HG03558 (cell line): Measurements from ENCODE around the gene FGG.

Source experiments
- ATAC-seq: cut with Tn5 transposase; IDR thresholded peaks from one replicate; pipeline ENCODE4 v1.9.1; 2021; ENCODE audit warnings: moderate number of reproducible peaks; ENCODE audit not compliant: unreplicated experiment; ENCODE audit errors: extremely low read depth

Gene FGG

DNA sequence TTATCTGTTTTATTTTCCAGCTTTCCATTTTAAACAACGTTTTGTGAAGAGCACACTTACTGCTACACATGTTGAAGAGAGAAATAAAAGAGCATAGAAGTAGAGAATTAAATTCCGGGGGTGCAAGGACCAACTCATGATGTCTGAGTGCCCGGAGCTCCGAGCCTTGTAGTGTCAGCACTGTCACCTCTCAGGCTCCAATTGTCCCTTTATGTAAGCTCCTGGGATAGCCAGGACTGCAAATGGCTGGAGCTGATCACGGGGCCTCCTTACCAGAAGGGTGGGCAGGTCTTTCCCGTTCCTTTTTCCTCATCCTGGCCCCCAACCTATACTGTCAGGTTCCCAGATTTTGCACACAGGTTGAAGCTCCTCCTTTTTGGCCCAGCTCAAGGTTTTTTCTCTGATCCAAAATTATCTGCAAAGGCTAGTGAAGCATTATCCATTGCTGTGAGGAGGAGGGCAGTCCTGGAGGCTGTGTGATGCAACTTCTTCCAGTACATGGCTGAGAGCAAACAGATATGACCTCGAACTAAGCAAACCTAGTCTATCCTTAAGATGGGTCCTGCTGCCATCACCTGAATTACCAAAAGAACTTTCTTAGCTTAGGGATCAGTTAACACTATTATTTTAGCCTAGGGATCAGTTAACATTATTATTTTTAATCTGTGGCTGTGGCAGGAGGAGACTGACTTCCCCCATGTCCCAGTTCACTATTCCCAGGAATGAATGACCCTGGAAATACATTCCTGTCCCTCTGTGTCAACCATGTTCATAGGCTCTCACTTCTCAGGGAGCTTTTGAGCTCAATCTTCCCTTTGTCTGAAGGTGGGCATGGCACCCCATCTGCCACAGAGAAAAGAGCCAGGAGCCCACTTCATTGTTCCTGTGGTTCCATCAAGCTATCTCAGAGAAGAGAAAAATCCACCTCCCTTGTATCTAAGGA lies at the start of gene FGG:
TSS of gene FGG (minus strand) at position 185 of the 943 bp plus-strand sequence. CDS start at position 138, 47 bp downstream.
- ATAC-seq = no peak

- ATAC-seq = no peak
These were observed 47.6 kb upstream of the FGG start for GRCh38 chr4:154660052-154660451.

GRCh38 chr4:154658680-154659405 lies 46.4 kb upstream of the FGG start:
- ATAC-seq = no peak

- no peak for ATAC-seq
These were observed 31.0 kb upstream of the FGG start for GRCh38 chr4:154643493-154643892.

DNA sequence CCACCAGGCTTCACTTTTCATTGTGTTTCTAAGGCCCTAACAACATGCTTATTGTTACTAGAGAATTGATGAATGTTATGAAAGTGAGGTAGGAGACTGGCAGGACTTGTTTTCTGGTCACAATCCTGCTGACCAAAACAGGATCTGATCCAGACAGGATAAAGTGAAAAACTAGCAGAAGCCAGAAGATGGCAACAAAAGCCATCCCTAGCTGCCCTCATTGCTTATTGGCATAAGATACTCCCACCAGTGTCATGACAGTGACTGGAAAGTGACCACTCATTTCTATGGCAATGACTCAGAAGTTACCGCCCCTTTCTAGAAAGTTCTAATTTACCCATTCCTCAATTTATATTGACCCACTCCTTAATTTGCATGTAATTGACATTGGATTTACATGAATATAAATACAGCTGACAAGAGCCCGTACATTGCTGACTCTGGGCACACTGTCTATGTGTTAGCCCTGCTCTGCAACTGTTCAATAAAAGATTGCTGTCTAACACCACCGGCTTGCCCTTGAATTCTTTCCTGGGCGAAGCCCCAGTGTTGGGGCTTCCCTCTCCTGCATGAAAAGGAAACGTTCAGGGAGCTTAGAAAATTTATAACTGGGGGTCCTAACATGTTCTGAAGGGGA lies 30.0 kb upstream of the FGG start:
- ATAC-seq = no peak

DNA sequence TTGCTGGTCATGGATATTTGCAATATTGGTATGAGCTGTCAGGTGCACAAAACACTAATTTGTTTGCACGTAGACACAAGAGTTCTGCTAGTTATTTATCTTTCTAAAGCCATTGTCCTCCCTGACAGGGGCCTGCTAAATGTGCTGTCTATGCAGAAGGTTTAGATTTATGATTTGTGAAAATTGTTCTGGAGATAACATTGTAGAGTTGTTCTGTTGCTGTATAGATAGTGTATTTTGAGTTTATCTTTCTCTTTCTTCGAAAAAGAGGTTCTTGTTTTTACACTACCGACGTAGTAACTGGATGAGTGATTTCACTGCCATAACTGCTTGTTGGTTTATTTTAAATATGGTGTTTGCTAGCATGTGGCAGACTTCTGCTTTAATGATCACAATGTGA lies 28.5 kb upstream of the FGG start:
- ATAC-seq = no peak

- ATAC-seq = no peak
These were observed 21.6 kb upstream of the FGG start for GRCh38 chr4:154634058-154634457.

DNA sequence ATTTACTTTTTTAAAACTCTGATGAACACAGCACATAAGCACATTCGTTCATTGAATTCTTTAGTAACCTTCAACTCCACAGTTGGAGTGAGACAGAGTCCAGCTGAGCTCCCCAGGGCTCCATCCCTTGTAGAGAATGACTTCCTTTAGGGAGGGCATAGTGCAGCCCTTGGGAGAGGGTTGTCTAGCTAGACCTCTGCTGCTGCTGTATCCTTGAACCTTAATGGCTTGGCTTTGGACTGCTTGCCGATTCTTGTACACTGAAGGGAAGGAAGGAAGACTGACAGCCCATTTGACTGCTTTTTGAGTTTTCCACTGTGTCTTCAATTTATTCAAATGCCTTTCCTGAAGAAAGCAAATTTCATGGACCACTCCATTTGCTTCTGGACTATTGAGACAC lies 19.4 kb upstream of the FGG start:
- no peak for ATAC-seq

DNA sequence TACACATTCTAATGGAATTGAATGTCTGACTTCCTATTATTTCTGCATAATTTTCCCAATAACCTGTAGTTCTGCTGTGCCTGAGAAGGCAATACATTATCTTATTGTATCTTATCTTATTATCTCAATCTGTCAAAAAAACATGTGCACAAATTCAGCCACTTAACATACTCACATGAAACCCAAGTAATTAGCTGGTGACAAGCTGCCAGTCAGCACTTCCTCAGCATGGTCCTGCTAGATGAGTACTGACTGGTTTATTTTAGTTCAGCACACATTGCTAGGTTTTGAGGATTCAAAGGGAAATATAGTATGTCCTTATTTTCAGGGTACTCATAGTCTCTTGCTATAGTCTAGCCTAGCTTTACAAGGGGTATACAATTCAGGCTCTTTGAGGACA lies 17.9 kb upstream of the FGG start:
- ATAC-seq = no peak

DNA sequence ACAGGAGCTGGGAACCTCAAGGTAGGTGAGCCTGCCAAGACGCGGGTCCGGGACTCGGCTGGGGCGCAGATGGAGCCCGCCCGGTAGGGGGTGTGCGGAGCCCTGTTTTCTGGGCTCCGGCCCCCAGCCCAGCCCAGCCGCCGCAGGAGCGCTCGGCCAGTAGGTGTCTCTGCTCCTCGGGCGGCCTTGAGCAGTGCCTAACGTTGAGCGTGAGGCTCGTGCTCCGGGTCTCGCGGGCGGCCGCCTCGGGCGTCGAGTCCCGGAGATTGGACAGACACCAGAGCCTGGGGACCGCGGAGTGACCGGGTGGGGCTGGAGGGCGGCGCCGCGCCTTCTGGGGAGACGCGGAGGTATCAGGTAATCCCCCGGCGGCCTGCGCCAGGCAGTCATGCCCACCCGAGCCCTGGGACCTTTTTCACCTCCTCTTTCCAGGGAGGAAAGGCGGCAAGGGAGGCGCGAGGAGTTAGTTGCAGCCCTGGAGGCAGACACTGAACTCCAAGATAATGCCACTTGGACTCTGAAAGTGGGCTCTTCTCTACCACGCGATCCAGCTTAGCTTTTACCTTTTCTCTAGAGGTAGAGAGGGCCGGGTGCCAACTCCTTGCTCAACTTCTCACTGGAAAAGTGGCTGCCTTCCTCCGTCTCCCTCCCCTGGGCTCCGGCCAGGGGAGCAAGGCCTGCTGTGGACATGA lies 14.5 kb upstream of the FGG start:
- peak; percentile 78 for ATAC-seq

GRCh38 chr4:154625971-154626370 lies 13.5 kb upstream of the FGG start:
- ATAC-seq = no peak

DNA sequence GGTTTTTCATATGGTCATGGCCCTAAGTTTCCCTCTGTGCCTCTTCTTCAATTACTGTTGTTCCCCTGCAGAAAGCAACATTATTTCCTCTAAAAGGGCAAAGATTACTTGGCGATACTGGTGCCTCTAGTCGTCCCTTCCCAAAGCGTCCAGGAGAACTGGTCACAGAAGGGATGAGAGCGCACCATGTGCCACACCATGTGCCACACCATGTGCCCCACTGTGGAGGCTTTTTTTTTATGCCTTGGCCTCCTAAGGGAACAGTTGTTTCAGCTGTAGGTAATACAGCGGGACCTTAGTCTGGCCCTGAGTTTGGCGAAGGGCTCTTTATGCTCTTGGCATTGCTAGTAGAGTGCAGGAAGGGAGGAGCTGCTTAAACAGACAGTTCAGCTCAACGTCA lies 11.5 kb upstream of the FGG start:
- no peak for ATAC-seq

DNA sequence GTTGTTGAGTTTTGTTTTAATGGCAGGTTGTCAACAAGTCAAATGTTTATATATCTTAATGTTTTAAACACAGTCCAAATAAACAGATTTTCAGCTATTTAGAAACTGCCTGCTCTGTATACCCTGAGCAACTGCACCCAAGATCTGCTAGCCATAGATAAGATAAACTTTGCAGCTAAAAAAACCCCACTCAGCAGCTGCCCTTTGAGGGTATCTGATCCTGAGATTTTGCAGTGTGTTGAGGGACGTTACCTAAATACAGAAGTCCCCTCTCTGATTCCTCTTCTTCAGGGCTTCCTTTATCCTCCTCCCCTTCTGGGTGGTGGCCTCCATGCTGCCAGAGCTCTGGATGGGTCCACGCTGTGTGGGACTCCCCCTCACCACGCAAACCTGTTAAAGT lies 11.0 kb upstream of the FGG start:
- no peak for ATAC-seq

DNA sequence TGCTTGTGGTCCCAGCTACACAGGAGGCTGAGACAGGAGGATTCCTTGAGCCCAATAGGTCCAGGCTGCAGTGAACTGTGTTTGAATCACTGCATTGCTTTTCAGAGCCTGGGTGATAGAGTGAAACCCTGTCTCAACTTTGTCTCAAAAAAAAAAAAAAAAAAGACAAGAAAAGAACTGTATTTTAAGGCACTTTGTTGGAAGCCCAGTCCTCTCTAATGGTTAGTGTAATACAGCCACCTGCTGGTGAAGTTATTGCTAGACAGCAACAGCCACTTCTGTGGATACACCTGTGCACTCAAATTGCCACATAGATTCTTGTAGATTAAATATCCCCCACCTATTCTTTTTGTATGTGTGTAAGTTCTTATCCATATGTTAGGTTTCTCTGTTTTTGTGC lies 10.1 kb upstream of the FGG start:
- peak; percentile 34 for ATAC-seq

DNA sequence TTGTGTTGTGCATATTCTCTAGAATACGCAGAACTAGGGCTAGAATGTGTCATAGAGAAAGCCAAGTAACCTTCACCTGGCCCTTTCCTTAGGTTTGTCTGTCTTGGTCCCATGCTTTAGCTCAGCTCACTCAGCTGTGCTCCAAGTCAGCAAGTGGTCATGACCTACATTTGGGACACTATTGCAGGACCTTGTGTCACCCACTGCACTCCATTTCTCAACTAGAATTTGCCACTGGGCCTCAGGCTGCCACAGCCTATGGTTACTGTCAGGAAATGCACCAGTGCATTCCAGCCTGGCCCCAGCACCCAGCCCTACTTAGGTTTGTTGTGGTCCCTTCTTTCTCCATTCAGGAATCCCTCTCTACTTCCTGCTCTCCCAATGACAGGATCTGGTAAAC lies 7.7 kb upstream of the FGG start:
- no peak for ATAC-seq

- peak; percentile 38 for ATAC-seq
These were observed 6.4 kb upstream of the FGG start for GRCh38 chr4:154618708-154619315.

- ATAC-seq = no peak
These were observed 5.4 kb upstream of the FGG start for GRCh38 chr4:154617820-154618317.

- peak; percentile 93 for ATAC-seq
These were observed 4.3 kb upstream of the FGG start for GRCh38 chr4:154616731-154617130.

GRCh38 chr4:154616287-154616686 lies 3.8 kb upstream of the FGG start:
- peak; percentile 4 for ATAC-seq

DNA sequence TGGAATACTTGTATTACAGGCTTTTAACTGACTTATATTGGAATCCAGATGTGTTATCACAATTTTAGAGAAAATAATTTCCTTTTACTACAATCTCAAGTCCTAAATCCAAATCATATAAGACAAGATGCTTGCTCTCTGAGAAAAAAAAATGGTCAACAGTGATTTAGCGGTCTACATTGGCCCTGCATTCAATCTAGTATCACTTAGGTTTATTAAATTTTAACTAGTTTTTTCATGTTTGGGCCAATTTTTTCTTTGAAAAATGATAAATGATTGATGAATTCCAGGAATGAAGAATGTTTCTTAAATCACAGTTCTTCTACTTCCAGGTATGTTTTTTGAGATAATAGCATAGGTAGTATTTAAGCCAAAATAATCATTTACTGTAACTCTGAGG lies 2.8 kb upstream of the FGG start:
- ATAC-seq = no peak
